ENCODE data around the gene SGPP2. TPM values are rescaled to one million over a fixed set of nuclear protein-coding genes. Genes with fewer than 3 reads are reported as not detected.

The SGPP2 gene
- total RNA-seq, 2 experiments from 2014 or later: 2.8 to 3.0 TPM

DNA sequence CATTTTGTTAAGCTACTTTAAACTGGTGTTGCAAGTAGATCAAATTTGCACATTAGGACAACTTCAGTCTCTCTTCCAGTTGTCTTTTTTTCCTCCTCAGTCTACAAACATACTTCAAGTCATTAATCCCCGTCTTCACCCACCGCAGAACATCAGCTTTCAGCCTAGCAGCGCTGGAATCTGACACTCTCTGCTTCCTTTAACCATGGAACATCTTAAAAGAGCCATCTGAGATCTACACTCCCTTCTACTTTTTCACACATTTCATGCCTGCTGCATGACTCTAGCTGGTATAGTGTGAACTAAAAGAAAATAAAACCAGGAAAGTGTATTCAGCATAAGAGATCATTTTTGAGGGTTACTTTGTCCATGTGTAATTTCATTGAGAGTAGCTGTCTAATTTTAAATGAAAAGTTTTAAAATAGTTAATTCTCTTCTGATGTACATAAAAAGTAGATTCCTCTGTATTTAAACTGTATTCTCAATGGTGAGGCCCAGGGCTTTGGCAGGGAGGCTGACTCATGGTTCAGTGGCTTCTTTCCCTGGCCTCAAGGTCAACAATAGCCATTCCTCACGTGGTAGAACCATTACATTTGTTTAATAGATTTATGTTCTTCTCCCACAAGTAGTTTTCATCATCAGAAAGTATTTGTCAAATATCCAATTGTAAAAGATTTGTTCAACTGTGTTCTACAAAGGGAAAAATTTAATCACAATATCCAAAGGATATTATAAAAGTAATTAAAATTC, 16.5 kb downstream of the SGPP2 start:
- Mint-ChIP-seq H3K9me3 (no peaks in the 10 kb centered on the region), H3K4me3 (no peak overlapping the region), H3K27ac (no peak overlapping the region), H3K27me3 (peaks cover 2% of the 10 kb centered on the region), H3K36me3 (ENCODE audit: low read depth) (no peaks in the 10 kb centered on the region), H3K4me1 (ENCODE audit: low read depth) (no peaks in the 10 kb centered on the region)
- POLR2A ChIA-PET: no interaction called here
- DNase-seq: no peak
- ATAC-seq: no peak
- TF ChIP-seq, protein P1, sequence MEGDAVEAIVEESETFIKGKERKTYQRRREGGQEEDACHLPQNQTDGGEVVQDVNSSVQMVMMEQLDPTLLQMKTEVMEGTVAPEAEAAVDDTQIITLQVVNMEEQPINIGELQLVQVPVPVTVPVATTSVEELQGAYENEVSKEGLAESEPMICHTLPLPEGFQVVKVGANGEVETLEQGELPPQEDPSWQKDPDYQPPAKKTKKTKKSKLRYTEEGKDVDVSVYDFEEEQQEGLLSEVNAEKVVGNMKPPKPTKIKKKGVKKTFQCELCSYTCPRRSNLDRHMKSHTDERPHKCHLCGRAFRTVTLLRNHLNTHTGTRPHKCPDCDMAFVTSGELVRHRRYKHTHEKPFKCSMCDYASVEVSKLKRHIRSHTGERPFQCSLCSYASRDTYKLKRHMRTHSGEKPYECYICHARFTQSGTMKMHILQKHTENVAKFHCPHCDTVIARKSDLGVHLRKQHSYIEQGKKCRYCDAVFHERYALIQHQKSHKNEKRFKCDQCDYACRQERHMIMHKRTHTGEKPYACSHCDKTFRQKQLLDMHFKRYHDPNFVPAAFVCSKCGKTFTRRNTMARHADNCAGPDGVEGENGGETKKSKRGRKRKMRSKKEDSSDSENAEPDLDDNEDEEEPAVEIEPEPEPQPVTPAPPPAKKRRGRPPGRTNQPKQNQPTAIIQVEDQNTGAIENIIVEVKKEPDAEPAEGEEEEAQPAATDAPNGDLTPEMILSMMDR (IDR thresholded peaks at IDR 0.05): no peak
- intact Hi-C loops (cut with micrococcal nuclease): no loop called here
- CTCF ChIA-PET: no interaction called here

DNA sequence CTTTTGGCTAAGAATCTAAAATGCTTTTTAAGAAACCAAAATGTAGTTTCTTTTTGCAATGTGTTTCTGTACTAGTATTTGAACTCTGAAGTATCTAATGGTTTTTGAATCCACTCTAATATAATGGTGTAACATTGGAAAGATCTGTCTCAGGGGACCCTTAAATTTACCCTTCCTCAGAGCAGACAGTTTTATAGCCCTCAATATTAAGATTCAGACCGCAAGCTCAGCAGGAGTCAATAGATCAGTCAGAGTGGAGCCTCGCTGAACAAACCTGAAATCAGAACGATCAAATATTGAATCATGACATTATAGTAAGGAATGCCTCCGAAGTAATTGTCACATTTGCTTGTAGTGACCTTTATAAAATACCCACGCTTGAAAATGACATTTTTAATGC, 18.3 kb downstream of the SGPP2 start:
- no peak for DNase-seq
- no peaks in the 10 kb centered on the region for H3K36me3 Mint-ChIP-seq (ENCODE audit: low read depth)
- ATAC-seq: no peak
- H3K9me3 Mint-ChIP-seq: no peaks in the 10 kb centered on the region
- H3K4me1 Mint-ChIP-seq (ENCODE audit: low read depth): no peaks in the 10 kb centered on the region
- H3K4me3 Mint-ChIP-seq: no peak overlapping the region
- ChIA-PET CTCF (no interaction called here), POLR2A (no interaction called here)
- intact Hi-C loops (cut with micrococcal nuclease): no loop called here
- TF ChIP-seq, protein P1 (IDR thresholded peaks at IDR 0.05): no peak
- H3K27ac Mint-ChIP-seq: no peak overlapping the region
- peaks cover 2% of the 10 kb centered on the region for H3K27me3 Mint-ChIP-seq

DNA sequence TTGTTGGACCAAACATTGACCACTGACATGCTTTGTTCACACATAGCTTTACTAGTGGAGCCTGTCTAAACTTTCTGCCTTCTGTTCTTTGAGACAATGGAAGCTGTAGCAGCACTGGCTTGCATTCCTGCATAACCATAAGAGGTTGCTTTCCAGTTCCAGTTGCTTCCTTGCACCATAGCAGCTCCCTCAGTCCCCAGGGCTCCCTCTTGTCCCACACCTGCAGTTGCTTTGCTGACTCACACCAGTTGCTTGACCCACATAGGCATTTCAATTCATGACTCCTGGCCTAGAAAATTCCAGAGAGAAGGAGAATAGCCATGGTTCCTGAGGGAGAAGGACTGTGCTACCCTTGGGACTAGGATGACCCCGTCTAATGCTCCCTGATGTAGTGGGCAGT, 20.9 kb downstream of the SGPP2 start:
- no peak for ATAC-seq
- H3K36me3 Mint-ChIP-seq (ENCODE audit: low read depth): no peaks in the 10 kb centered on the region
- TF ChIP-seq, protein P1 (IDR thresholded peaks at IDR 0.05): no peak
- no peaks in the 10 kb centered on the region for H3K9me3 Mint-ChIP-seq
- H3K27me3 Mint-ChIP-seq: peaks cover 5% of the 10 kb centered on the region
- ChIA-PET CTCF (interaction anchor here (2.0 kb wide), 1 partner anchor 127 kb away, joined by 6 read pairs; no protein-coding TSS in a partner anchor), POLR2A (no interaction called here)
- no peak for DNase-seq
- H3K4me1 Mint-ChIP-seq (ENCODE audit: low read depth): no peaks in the 10 kb centered on the region
- no peak overlapping the region for H3K4me3 Mint-ChIP-seq
- H3K27ac Mint-ChIP-seq: no peak overlapping the region
- intact Hi-C loops (cut with micrococcal nuclease): no loop called here

DNA sequence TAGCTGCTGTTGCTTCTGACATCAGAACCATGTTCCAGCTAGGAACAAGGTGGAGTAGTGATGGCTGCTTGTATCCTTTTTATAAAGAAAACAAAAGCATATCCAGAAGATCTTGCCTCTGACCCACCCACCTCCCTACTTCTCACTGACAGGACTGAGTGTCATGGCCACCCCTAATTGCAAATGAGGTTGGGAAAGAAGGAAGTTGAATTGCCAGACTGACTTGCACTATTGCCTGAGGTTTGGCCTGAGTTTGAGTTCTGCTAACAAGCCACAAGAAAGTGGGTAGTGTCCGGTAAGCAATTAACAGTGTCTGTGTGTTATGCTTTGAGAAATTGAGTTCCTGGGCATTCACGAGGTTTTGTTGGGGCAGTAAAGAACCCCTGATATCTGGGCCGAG, 22.8 kb downstream of the SGPP2 start:
- ChIA-PET POLR2A (no interaction called here), CTCF (no interaction called here)
- H3K27ac Mint-ChIP-seq: no peak overlapping the region
- intact Hi-C loops (cut with micrococcal nuclease): no loop called here
- peaks cover 3% of the 10 kb centered on the region for H3K27me3 Mint-ChIP-seq
- H3K4me3 Mint-ChIP-seq: no peak overlapping the region
- H3K9me3 Mint-ChIP-seq: no peaks in the 10 kb centered on the region
- no peaks in the 10 kb centered on the region for H3K36me3 Mint-ChIP-seq (ENCODE audit: low read depth)
- no peaks in the 10 kb centered on the region for H3K4me1 Mint-ChIP-seq (ENCODE audit: low read depth)
- TF ChIP-seq, protein P1 (IDR thresholded peaks at IDR 0.05): no peak
- no peak for ATAC-seq
- no peak for DNase-seq

DNA sequence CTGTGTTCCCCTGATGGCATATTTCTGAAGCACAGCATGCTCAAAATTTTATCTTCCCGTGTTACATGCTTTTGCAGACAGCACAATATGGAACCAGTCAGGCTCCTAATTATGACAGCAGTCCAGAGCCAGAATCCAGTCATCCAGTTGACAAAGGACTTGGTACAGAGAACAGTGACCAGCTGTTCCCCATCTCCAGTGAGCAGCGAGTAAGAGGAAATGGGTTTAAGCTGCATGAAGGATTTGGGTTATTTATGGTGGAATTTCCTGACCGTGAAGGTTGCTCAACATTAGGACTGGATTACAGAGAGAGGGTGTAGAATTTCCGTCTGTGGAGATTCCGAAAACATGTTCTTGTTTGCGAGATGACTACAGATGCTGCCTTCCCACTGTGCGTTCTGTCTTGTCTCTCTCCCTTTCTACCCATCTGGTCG, 24.4 kb downstream of the SGPP2 start:
- TF ChIP-seq, protein P1 (IDR thresholded peaks at IDR 0.05): no peak
- no peak overlapping the region for H3K4me3 Mint-ChIP-seq
- CTCF ChIA-PET: no interaction called here
- POLR2A ChIA-PET: no interaction called here
- ATAC-seq (no peak), DNase-seq (no peak)
- H3K27me3 Mint-ChIP-seq: peaks cover 3% of the 10 kb centered on the region
- no peak overlapping the region for H3K27ac Mint-ChIP-seq
- no peaks in the 10 kb centered on the region for H3K36me3 Mint-ChIP-seq (ENCODE audit: low read depth)
- no peaks in the 10 kb centered on the region for H3K9me3 Mint-ChIP-seq
- intact Hi-C loops (cut with micrococcal nuclease): no loop called here
- no peaks in the 10 kb centered on the region for H3K4me1 Mint-ChIP-seq (ENCODE audit: low read depth)
